GM19467 (cell line): ENCODE data around the gene NLE1.
A peak's percentile ranks its signal among the peaks of the same experiment; 100 is the strongest.
"Not testable (repeated sequence)": the region's sequence is repeated elsewhere in the genome, so short reads cannot be mapped to it uniquely, and the experiment has no call there.

Experiments
- ATAC-seq: cut with Tn5 transposase; IDR thresholded peaks from one replicate; pipeline ENCODE4 v1.9.1; 2021; ENCODE audit warnings: mild to moderate bottlenecking, moderate library complexity; ENCODE audit not compliant: unreplicated experiment

The NLE1 gene

GRCh38 chr17:35141681-35142466 lies at the start of gene NLE1:
Gene NLE1, minus strand, starts transcription at chr17:35142303. Its CDS starts 28 bp downstream, at chr17:35142275.
- ATAC-seq, result peak; percentile 72

DNA sequence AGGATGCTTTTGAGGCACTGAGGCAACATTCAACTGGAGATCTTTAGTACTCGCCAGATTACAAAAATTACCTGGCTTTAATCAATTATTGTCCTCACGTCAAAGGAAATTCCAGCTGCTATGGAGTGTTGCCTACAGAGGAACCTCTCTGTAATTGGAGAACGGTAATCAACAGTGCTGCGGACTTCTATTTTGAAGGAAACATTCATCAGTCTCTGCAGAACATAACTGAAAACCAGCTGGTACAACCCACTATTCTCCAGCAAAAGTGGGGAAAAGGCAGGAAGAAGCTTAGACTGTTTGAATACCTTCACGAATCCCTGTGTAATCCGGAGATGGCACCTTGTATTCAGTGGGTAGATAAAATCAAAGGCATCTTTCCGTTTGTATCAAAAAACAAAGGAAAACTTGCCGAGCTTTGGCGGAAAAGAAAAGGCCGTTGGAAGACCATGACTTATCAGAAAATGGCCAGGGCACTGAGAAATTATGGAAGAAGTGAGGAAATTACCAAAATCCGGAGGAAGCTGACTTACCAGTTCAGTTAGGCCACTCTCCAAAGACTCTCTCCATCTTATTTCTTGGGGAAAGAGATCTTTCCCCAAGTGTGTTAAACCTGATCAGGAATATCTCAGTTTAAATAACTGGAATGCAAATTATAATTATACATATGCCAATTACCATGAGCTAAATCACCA lies 49.0 kb upstream of the NLE1 start:
- ATAC-seq, result no peak

- ATAC-seq, result no peak
These were observed 47.2 kb upstream of the NLE1 start for GRCh38 chr17:35189291-35189690.

DNA sequence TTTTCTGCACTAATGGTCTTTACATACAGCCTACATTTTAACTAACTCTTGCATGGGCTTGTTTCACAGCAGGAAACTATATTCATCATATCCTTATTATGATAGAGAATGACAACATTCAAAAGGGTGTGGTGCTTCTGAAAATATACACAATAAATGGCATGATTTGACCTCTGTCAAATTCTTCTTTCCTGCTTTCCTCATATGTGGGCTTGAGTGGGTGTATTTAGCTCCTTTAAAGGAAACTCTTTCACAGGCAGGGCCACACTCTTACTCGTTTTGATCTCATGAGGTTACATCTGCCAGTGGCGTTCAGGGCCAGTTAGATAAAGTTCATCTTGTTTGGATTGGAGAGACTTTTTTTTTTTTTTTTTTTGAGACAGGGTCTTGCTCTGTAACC lies 46.0 kb upstream of the NLE1 start:
- no peak for ATAC-seq

- no peak for ATAC-seq
These were observed 45.4 kb upstream of the NLE1 start for GRCh38 chr17:35187481-35187880.

- ATAC-seq, result no peak
These were observed 43.7 kb upstream of the NLE1 start for GRCh38 chr17:35185849-35186248.

DNA sequence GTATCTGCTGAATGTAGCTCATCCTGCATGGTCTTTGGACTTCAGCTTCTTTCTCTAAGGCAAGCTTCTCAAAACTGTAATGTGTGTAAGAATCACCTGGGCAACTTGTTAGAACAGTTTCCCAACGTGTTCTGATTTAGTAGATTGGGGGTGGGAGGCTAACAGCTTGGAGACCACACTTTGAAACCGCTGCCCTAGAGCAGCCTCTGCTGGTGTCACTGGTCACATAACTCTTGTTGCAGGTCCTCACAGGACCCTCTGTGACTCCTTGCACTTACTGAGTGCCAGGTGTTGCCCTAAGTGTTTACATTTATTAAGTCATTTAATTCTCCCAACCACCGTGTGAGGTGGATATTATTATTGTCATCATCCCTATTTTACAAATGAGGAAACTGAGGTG lies 42.2 kb upstream of the NLE1 start:
- no peak for ATAC-seq

GRCh38 chr17:35183332-35183731 lies 41.2 kb upstream of the NLE1 start:
- no peak for ATAC-seq

DNA sequence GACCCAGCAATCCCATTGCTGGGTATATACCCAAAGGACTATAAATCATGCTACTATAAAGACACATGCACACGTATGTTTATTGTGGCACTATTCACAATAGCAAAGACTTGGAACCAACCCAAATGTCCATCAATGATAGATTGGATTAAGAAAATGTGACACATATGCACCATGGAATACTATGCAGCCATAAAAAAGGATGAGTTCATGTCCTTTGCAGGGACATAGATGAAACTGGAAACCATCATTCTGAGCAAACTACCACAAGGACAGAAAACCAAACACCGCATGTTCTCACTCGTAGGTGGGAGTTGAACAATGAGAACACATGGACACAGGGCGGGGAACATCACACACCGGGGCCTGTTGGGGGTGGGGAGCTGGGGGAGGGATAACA lies 37.3 kb upstream of the NLE1 start:
- ATAC-seq, result not testable (repeated sequence)

- no peak for ATAC-seq
These were observed 34.8 kb upstream of the NLE1 start for GRCh38 chr17:35176897-35177296.

DNA sequence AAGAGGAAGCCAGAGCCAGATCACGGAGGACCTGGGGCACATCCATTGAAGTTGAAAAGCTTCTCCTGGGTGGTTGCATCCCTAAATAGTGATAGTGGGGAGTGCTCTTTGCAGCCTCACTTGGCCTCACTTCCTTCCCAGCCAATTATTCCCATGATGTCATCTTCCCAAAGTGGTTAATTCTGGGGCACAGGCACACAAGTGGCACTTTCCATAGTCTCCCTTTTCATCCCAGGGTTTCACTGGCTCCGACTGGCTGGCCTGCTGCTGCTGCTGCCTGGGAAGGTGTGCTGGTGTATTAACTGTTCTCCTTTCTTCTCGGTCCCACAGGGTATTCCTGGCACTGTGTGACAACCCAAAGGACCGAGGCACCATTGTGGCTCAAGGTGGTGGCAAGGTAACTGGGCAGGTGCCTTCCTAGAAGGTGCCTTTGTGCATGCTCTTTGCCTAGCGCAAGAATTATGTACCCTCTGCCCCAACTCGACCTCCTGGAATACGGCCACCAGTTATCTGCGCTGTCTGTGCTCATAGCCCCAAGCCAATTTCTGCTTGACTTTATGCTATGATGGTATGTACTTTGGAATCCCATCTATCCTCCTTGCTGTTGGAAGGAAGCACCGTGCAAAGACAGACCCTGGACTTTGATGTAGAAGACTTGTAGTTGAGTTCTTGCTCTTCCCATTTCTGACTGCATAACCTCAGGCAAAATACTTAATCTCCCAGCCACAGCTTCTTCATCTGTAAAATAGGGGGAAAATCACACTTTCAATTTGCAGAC lies 33.7 kb upstream of the NLE1 start:
- no peak for ATAC-seq

- no peak for ATAC-seq
These were observed 32.8 kb upstream of the NLE1 start for GRCh38 chr17:35174835-35175334.

GRCh38 chr17:35172321-35172720 lies 30.2 kb upstream of the NLE1 start:
- ATAC-seq, result not testable (repeated sequence)

- ATAC-seq, result no peak
These were observed 29.7 kb upstream of the NLE1 start for GRCh38 chr17:35171834-35172233.

GRCh38 chr17:35170968-35171771 lies 29.1 kb upstream of the NLE1 start:
- no peak for ATAC-seq

DNA sequence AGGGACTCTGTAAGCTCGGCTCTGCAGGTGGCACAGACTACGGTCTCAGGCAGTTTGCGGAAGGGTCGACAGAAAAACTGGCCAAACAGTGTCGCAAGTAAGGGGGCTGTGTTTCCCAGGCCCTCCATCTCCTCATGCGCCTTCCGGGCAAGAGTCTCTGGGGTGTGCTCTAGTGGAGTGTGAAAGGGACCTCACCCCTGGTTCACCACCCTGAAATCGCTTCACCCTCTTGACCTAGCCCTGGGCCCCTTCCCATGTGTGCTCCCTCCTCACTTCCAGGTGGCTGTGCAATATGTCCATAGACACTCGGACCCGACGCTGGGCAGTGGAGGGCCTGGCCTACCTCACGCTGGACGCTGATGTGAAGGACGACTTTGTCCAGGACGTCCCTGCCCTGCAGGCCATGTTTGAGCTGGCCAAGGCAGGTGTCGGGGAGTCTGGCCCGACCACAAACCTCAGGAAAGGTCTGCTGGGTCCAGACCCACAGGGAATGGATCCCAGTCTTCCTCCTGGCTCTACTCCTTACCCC lies 27.8 kb upstream of the NLE1 start:
- ATAC-seq, result no peak

DNA sequence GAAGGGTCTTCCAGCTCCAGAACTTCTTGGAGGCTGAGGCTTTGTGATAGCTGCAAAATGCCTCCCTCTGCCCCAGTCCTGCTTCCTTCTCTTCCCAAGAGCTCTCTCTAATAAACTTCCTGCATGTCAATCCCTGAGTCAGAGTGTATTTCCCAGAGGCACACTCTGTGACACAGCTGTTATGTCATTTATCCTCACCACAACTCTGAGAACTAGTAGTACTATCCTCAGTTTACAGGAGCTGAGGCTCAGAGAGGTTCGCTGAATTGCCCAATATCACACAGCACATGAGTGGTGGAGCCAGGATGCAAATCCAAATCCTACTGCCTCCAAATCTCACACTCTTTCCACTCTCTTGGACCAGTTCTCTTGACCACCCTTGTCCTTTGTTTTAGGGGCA lies 25.6 kb upstream of the NLE1 start:
- ATAC-seq, result no peak

DNA sequence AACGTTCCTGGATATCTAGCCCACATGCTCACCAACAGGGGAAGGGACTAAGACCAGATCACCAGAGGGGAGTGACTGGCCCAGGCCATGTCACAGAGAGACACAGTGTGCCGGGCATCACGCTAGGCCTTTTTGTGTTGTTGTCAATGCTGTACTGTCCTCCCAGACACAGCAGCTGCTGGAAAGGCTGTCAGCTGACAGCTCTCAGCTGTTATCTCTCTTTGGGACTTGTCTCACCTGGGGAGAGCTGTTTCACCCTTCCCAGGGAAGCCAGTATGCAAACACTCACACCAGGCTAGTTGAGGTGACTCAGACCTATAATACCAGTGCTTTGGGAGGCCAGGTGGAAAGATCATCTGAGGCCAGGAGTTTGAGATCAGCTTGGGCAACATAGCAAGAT lies 24.9 kb upstream of the NLE1 start:
- ATAC-seq, result no peak

DNA sequence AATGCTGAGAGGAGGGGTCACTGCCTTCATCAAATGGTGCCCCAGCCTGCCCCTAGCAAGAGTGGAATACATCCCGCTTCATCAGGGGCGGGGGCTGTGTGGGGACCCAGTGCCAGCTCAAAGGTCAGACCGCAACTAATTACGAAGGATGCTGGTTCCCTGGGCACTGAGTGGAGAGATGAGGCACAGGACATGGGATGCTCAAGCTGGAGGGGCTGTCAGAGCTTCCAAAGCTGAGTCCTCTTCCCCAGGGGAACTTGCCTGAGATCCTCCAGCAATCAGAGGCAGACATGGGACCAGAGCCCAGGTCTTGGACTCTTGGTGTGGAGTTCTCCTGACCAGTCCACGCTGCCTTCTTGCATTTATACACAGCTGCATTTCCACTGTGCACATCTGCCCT lies 24.4 kb upstream of the NLE1 start:
- ATAC-seq, result no peak

DNA sequence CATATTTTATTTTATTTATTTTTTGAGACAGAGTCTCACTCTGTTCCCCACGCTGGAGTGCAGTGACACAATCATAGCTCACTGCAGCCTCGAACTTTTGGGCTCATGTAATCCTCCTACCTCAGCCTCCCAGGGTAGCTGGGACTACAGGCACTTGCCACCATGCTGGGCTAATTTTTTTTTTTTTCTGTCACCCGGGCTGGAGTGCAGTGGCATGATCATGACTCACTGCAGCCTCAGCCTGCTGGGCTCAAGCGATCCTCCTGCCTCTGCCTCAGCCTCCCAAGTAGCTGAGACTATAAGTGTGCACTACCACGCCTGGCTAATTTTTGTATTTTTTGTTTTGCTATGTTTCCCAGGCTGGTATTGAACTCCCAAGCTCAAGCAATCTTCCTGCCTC lies 22.6 kb upstream of the NLE1 start:
- ATAC-seq, result no peak
